ENCODE results near the gene MRPL23. TPM values are rescaled to one million over a fixed set of nuclear protein-coding genes. Genes with fewer than 3 reads are reported as not detected.

The MRPL23 gene
- total RNA-seq, 2 donors from 2014 or later, result 128 to 210 TPM

- H3K4me3 ChIP-seq, result no peak overlapping the region
- H3K27ac ChIP-seq, result no peak overlapping the region
- no peaks in the 10 kb centered on the region for H3K9me3 ChIP-seq
- no peak for DNase-seq (ENCODE audit: low spot score)
- H3K4me1 ChIP-seq, result no peaks in the 10 kb centered on the region
- H3K27me3 ChIP-seq, result no peaks in the 10 kb centered on the region
- H3K36me3 ChIP-seq, result no peaks in the 10 kb centered on the region
- no peak for TF ChIP-seq CTCF (IDR thresholded peaks at IDR 0.05)
Measured at GRCh38 chr11:1964348-1964747, 17.2 kb downstream of the MRPL23 start.

DNA sequence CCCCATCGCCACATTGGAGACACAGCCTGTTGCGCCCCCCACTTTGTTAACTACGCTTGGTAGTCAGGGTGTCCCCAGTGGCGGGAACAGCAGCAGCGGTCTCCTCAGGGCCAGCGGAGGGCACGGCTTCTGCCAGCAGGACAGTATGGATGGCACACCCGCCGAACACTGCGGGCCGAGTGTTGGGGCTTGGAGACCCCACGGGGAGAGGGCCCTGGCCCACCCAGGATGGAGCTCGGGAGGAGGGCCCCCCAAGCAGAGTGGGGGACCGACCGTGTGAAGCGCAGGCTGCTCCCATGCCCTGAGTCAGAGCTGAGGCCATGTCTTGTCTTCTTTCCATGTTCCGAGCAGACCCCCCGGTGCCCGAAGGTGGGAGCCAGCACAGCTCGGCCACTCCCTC lies 17.8 kb downstream of the MRPL23 start:
- Histone ChIP-seq H3K27me3 (no peaks in the 10 kb centered on the region), H3K4me1 (no peaks in the 10 kb centered on the region), H3K36me3 (no peaks in the 10 kb centered on the region), H3K27ac (no peak overlapping the region), H3K4me3 (no peak overlapping the region), H3K9me3 (no peaks in the 10 kb centered on the region)
- no peak for TF ChIP-seq CTCF (IDR thresholded peaks at IDR 0.05)
- DNase-seq (ENCODE audit: low spot score), result no peak

DNA sequence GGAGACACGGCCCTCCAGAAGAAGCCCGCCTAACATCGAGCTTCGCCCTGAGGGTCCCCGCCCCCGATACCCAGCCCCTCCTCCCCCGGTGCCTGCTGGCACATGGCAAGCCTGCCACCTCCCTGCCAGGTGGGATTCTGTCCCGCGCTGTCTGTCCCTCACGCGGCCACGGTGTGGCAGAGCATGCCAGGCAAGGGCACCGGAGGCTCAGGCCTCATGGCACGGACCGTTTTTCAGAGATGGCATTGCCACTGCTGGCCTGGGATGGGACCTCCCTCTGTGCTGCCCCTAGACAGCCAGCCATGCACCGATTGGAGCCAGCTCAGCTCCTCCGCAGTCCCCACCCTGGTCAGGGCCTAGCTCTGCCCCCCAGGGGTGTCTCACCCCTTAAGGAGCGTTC lies 19.4 kb downstream of the MRPL23 start:
- H3K36me3 ChIP-seq, result no peaks in the 10 kb centered on the region
- no peaks in the 10 kb centered on the region for H3K27me3 ChIP-seq
- H3K4me3 ChIP-seq, result no peak overlapping the region
- DNase-seq (ENCODE audit: low spot score), result peak; percentile 32
- no peak for TF ChIP-seq CTCF (IDR thresholded peaks at IDR 0.05)
- H3K4me1 ChIP-seq, result no peaks in the 10 kb centered on the region
- no peak overlapping the region for H3K27ac ChIP-seq
- no peaks in the 10 kb centered on the region for H3K9me3 ChIP-seq

DNA sequence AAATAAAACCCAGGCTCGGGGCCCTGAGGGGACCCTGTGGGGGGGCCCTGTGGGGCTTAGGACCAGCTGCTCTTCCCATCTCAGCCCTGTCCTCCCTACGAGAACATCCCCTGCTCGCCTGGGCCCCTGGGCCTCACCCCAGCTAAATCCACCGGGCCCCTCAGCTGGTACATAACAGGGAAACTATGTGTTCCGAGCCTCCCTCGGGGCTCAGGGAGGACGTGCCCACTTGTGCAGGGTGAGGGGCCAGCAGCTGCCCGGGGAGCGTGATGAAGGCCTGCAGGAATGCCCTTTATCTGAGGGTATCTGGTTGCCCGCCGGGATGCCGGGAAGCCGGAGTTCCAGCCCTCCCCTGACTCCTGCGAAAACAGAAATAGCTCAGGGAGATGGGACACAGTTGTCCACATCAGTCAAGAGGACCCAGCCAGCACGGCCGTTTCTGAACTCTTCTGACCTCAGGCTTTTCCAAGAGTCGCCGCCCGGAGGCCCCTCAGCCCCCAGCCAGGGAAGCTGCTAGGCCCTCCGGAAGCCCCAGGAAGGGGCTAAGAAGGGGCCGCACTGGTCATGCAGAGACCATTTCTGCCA lies 20.6 kb downstream of the MRPL23 start:
- peak; percentile 38 for DNase-seq (ENCODE audit: low spot score)
- Histone ChIP-seq H3K27ac (no peak overlapping the region), H3K27me3 (no peaks in the 10 kb centered on the region), H3K9me3 (no peaks in the 10 kb centered on the region), H3K36me3 (no peaks in the 10 kb centered on the region), H3K4me1 (no peaks in the 10 kb centered on the region), H3K4me3 (no peak overlapping the region)
- TF ChIP-seq CTCF (IDR thresholded peaks at IDR 0.05), result no peak

GRCh38 chr11:1968454-1969002 lies 21.4 kb downstream of the MRPL23 start:
- DNase-seq (ENCODE audit: low spot score), result peak; percentile 53
- Histone ChIP-seq H3K4me3 (no peak overlapping the region), H3K4me1 (no peaks in the 10 kb centered on the region), H3K27ac (peak overlapping the region in 1 of 2 donors; percentile 53), H3K36me3 (no peaks in the 10 kb centered on the region), H3K27me3 (no peaks in the 10 kb centered on the region), H3K9me3 (no peaks in the 10 kb centered on the region)
- no peak for TF ChIP-seq CTCF (IDR thresholded peaks at IDR 0.05)

DNA sequence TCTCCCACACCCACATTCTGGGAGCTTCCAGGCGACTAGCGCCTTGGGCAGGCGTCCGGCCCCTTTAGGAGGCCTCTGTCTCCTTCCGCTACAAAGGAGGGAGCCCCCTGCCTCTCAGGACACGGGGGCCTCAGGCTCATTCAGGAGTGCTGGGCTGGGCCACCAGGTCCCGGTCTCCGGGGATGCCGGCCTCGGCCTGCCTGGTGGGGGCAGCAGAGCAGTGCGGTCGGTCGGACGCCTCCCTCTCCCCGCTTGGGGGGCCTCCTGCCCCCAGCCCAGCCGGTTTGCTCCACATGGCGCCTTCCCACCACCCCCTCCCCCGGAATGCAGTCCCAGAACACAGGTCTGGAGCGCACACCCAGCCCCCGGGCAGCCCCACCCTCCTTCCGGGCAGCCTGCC lies 21.9 kb downstream of the MRPL23 start:
- Histone ChIP-seq H3K4me3 (no peak overlapping the region), H3K4me1 (no peaks in the 10 kb centered on the region), H3K27ac (no peak overlapping the region), H3K36me3 (no peaks in the 10 kb centered on the region), H3K27me3 (no peaks in the 10 kb centered on the region), H3K9me3 (no peaks in the 10 kb centered on the region)
- TF ChIP-seq CTCF (IDR thresholded peaks at IDR 0.05), result no peak
- DNase-seq (ENCODE audit: low spot score), result no peak

Measured in right atrium auricular region (tissue), 2 donors.